Right ventricle myocardium inferior (tissue), 1 donor: Measurements from ENCODE around the gene NDUFS8. TPM values are rescaled to one million over a fixed set of nuclear protein-coding genes. Genes with fewer than 3 reads are reported as not detected.

ENCODE experiments used
- microRNA-seq: library from miRNA; unstranded; fragments of <30 nt; microRNA quantifications from one replicate; pipeline ENCODE4 v1.2.0, GENCODE V29; 2020
- total RNA-seq: library from RNA; stranded (reverse); fragmentation: NEBNext Ultra II Directional; extraction: Animal tissue kit (Norgen Biotek cat#: 25700); gene quantifications from one replicate; pipeline ENCODE4 v1.2.1, GENCODE V29; 2021
- donor health status: DM: no; HTN: yes; CAD: no; lungs with severe emphysema.

NDUFS8 gene
- total RNA-seq, 1 donor from 2014 or later: 479 TPM

Small RNA genes lying within 50 kb of the gene (microRNA-seq; reads per million reads assigned to microRNA genes)
- gene MIR4691: not detected
- not detected for gene MIR6753
- gene MIR7113: 2.5 reads per million

Other genes with a start within 250 kb of the NDUFS8 start
- 9.0 TPM for gene UNC93B1, start 26.6 kb upstream of the NDUFS8 start, total RNA-seq
- gene ALDH3B1, start 20.4 kb upstream of the NDUFS8 start, total RNA-seq: 3.5 TPM
- gene TCIRG1, start 8.3 kb downstream of the NDUFS8 start, total RNA-seq: 30.4 TPM
- gene CHKA, start 90.7 kb downstream of the NDUFS8 start, total RNA-seq: 7.6 TPM
- 29.1 TPM for gene KMT5B, start 182.6 kb downstream of the NDUFS8 start, total RNA-seq
- 29.4 TPM for gene C11orf24, start 241.3 kb downstream of the NDUFS8 start, total RNA-seq